IMR-90 (cell line): ENCODE results near the gene MTMR3. TPM values are rescaled to one million over a fixed set of nuclear protein-coding genes. Genes with fewer than 3 reads are reported as not detected.

Experiments
- ATAC-seq: fragments of 200-7000 bp; cut with Tn5 transposase; 2 replicates; pipeline ENCODE4 v1.9.1; 2020; ENCODE audit warnings: low read depth, mild to moderate bottlenecking, moderate library complexity
- BruUV-seq: library from RNA; stranded (reverse); fragments of 400-500 nt; replicated peaks from 2 replicates; lab custom pipeline; 2021; lab: Mats Ljungman, UMichigan
- CTCF ChIA-PET: fragments of 300-600 bp; formaldehyde crosslinking; extraction: SDS; loops from one replicate; lab custom pipeline; 2021; ENCODE audit warnings: antibody characterized with exemption; lab: Yijun Ruan, JAX
- POLR2A ChIA-PET: fragments of 300-600 bp; sonication (Branson Sonifier 250); formaldehyde crosslinking; loops from one replicate; lab custom pipeline; 2022; ENCODE audit warnings: antibody characterized with exemption; ENCODE audit not compliant: unreplicated experiment; lab: Charles Lee
- DNase-seq: peaks from one replicate; pipeline ENCODE4 v3.0.0; 2013
- H2AFZ ChIP-seq: replicated peaks from 2 replicates; pipeline ENCODE3; 2013; ENCODE audit warnings: low read length, mild to moderate bottlenecking; ENCODE audit not compliant: poor library complexity
- H2AK5ac ChIP-seq: 2 replicates; pipeline ENCODE4 v1.6.1; 2013; ENCODE audit warnings: low read depth, low read length, inconsistent platforms
- H2AK9ac ChIP-seq: replicated peaks from 2 replicates; pipeline ENCODE3; 2013; ENCODE audit warnings: mild to moderate bottlenecking, low read depth, low read length, moderate library complexity; ENCODE audit not compliant: poor library complexity
- H2BK120ac ChIP-seq: 2 replicates; pipeline ENCODE4 v1.6.1; 2013; ENCODE audit warnings: low read depth, low read length, inconsistent platforms
- H2BK15ac ChIP-seq: 3 replicates; pipeline ENCODE4 v1.6.1; 2013; ENCODE audit warnings: low read depth, low read length, inconsistent platforms
- H2BK20ac ChIP-seq: 2 replicates; pipeline ENCODE4 v1.6.1; 2013; ENCODE audit warnings: low read depth, mild to moderate bottlenecking, inconsistent platforms, low read length, moderate library complexity
- H2BK5ac ChIP-seq: 2 replicates; pipeline ENCODE4 v1.6.1; 2013; ENCODE audit warnings: mild to moderate bottlenecking, low read depth, low read length, inconsistent platforms; ENCODE audit not compliant: poor library complexity, severe bottlenecking
- H3K14ac ChIP-seq: replicated peaks from 2 replicates; pipeline ENCODE4 v1.6.1; 2013; ENCODE audit warnings: low read depth, low read length, inconsistent platforms
- H3K18ac ChIP-seq: 2 replicates; pipeline ENCODE4 v1.6.1; 2013; ENCODE audit warnings: low read depth, low read length, control low read depth
- H3K23ac ChIP-seq: 2 replicates; pipeline ENCODE4 v1.6.1; 2013; ENCODE audit warnings: low read depth, low read length, inconsistent platforms
- H3K27ac ChIP-seq: 2 replicates; pipeline ENCODE4 v1.5.1; 2013; ENCODE audit warnings: mild to moderate bottlenecking, control low read depth, low read length; ENCODE audit not compliant: insufficient read depth
- H3K27me3 ChIP-seq: 2 replicates; pipeline ENCODE4 v1.6.1; 2013; ENCODE audit warnings: low read length; ENCODE audit not compliant: control insufficient read depth, insufficient read depth
- H3K36me3 ChIP-seq: 2 replicates; pipeline ENCODE4 v1.6.1; 2013; ENCODE audit warnings: low read length, mixed read lengths; ENCODE audit not compliant: control insufficient read depth, insufficient read depth
- H3K4ac ChIP-seq: 2 replicates; pipeline ENCODE4 v1.6.1; 2013; ENCODE audit warnings: low read depth, low read length, inconsistent platforms
- H3K4me1 ChIP-seq: 2 replicates; pipeline ENCODE4 v1.6.1; 2013; ENCODE audit warnings: low read length, mixed read lengths; ENCODE audit not compliant: control insufficient read depth, insufficient read depth
- H3K4me2 ChIP-seq: 2 replicates; pipeline ENCODE4 v1.6.1; 2013; ENCODE audit warnings: low read depth, mild to moderate bottlenecking, control low read depth, low read length, moderate library complexity
- H3K4me3 ChIP-seq: 2 replicates; pipeline ENCODE4 v1.5.1; 2013; ENCODE audit warnings: low read depth, mild to moderate bottlenecking, control low read depth, low read length, moderate library complexity; ENCODE audit not compliant: insufficient read depth
- H3K56ac ChIP-seq: 2 replicates; pipeline ENCODE4 v1.6.1; 2013; ENCODE audit warnings: low read length, inconsistent platforms; ENCODE audit not compliant: insufficient read depth; ENCODE audit errors: extremely low read depth
- H3K79me1 ChIP-seq, 2 experiments: 2 replicates each; pipeline ENCODE4 v1.6.1; 2013; ENCODE audit warnings: low read length in 2 of 2, inconsistent platforms in 1 of 2, low read depth in 1 of 2
- H3K9ac ChIP-seq: 2 replicates; pipeline ENCODE4 v1.6.1; 2013; ENCODE audit warnings: low read depth, low read length, control low read depth
- H3K9me1 ChIP-seq: 2 replicates; pipeline ENCODE4 v1.6.1; 2013; ENCODE audit warnings: low read length, inconsistent platforms; ENCODE audit not compliant: insufficient read depth
- H3K9me3 ChIP-seq: 2 replicates; pipeline ENCODE4 v1.6.1; 2013; ENCODE audit warnings: low read length; ENCODE audit not compliant: control insufficient read depth, insufficient read depth
- H4K20me1 ChIP-seq: 2 replicates; pipeline ENCODE4 v1.6.1; 2013; ENCODE audit warnings: low read length, inconsistent platforms; ENCODE audit not compliant: insufficient read depth
- H4K5ac ChIP-seq: 2 replicates; pipeline ENCODE4 v1.6.1; 2013; ENCODE audit warnings: mild to moderate bottlenecking, low read depth, low read length, control low read depth
- H4K8ac ChIP-seq, 2 experiments: 2 replicates each; pipeline ENCODE4 v1.6.1; 2013; ENCODE audit warnings: low read depth in 2 of 2, low read length in 2 of 2, control low read depth in 1 of 2, inconsistent platforms in 1 of 2
- H4K91ac ChIP-seq: 2 replicates; pipeline ENCODE4 v1.6.1; 2013; ENCODE audit warnings: low read depth, low read length, inconsistent platforms; ENCODE audit not compliant: insufficient read depth
- BHLHE40 ChIP-seq: fragments of 150-350 bp; IDR thresholded peaks from 2 replicates; pipeline ENCODE4 v1.6.1; 2016; ENCODE audit warnings: mild to moderate bottlenecking, low read depth, low read length
- MXI1 ChIP-seq: IDR thresholded peaks from 2 replicates; pipeline ENCODE4 v1.6.1; 2012; ENCODE audit warnings: low read depth, mild to moderate bottlenecking, low read length, moderate library complexity, borderline replicate concordance
- WGBS, 2 experiments: methylation state at CpG; one replicate each; pipeline versions ENCODE4 v1.1.5 to v1.1.7; 2013; ENCODE audit warnings: missing lambda C conversion rate in 2 of 2; ENCODE audit not compliant: insufficient read length in 1 of 2; ENCODE audit errors: extremely low coverage in 2 of 2; 5-methylcytosine and 5-hydroxymethylcytosine counted together
- dilution Hi-C: fragments of 300-500 bp; cut with HindIII; formaldehyde crosslinking; loops from one replicate; pipeline ENCODE4 v1.14.3; 2018; ENCODE audit warnings: low sequenced_read_pairs; ENCODE audit not compliant: unreplicated experiment
- in situ Hi-C: fragments of 300-500 bp; cut with MboI; formaldehyde crosslinking; loops from 3 replicates; pipeline ENCODE4 v1.14.3; 2019; ENCODE audit warnings: low sequenced_read_pairs, inconsistent platforms, mixed read lengths
- intact Hi-C: fragments of 100-400 bp; cut with micrococcal nuclease; formaldehyde crosslinking; loops from 2 replicates; pipeline ENCODE4 v1.10.0; 2022
- polyA plus RNA-seq, 3 experiments: library from polyadenylated mRNA; depleted of rRNA; stranded (reverse); fragments of >200 nt; gene quantifications; 2 replicates each; pipeline ENCODE4 v1.2.3, GENCODE V29; 2012; ENCODE audit warnings: low replicate concordance in 1 of 3
- total RNA-seq: library from RNA; depleted of rRNA; stranded (reverse); fragments of >200 nt; gene quantifications from 2 replicates; pipeline ENCODE4 v1.2.3, GENCODE V29; 2012

The MTMR3 gene
- total and polyA plus RNA-seq, 2 of the 4 experiments (the other 2 are of a cell fraction), result 21.3 to 29.4 TPM

DNA sequence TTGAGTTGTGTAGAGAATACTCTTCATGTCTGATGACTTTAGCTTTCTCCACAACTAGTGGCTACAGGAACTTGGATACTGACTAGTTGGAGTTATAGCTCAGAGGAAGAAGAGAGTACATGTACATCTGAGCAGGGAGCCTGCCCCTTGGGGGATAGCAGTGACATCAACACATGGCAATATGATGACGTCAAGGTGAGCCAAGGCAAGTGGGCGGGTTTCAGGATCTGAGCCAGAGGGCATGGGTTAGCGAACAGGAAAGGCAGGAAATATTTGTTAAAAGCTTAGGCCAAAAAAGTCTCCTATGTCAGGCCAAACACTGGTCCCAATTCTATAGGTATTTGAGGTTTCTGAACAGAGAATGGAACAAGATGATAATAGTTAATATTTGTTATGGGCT is 155.2 kb downstream of the MTMR3 start:
- in situ Hi-C loops, result no loop called here
- Histone ChIP-seq H3K14ac (0 out of 2 replicates have a peak overlapping the region, but pooled peaks have one; percentile 34), H3K56ac (no peak overlapping the region), H2BK5ac (no peak overlapping the region), H2BK120ac (no peak overlapping the region), H2BK20ac (no peak overlapping the region), H3K4me2 (no peak overlapping the region), H3K79me1 (no peaks in the 10 kb centered on the region), H4K5ac (no peak overlapping the region), H3K27ac (no peak overlapping the region), H2BK15ac (no peak overlapping the region), H3K27me3 (no peaks in the 10 kb centered on the region), H3K9ac (no peak overlapping the region), H3K23ac (no peak overlapping the region), H3K4ac (no peak overlapping the region), H4K8ac (no peak overlapping the region), H3K36me3 (no peaks in the 10 kb centered on the region), H2AK9ac (no peak overlapping the region), H3K4me3 (no peak overlapping the region), H4K91ac (no peak overlapping the region), H2AK5ac (no peak overlapping the region), H3K4me1 (peaks cover 5% of the 10 kb centered on the region), H4K20me1 (no peaks in the 10 kb centered on the region), H2AFZ (no peak overlapping the region), H3K9me3 (no peaks in the 10 kb centered on the region), H3K9me1 (peaks cover 14% of the 10 kb centered on the region), H3K18ac (no peak overlapping the region)
- ATAC-seq (peak; percentile 12; the same call in 1 of the 2 replicates), DNase-seq (peak; percentile 71)
- intact Hi-C loops, result no loop called here
- no TSS peak for BruUV-seq
- dilution Hi-C loops, result loop anchor here (25.0 kb wide), 1 partner anchor 351 kb away; no protein-coding TSS in a partner anchor
- ChIA-PET CTCF (no interaction called here), POLR2A (no interaction called here)
- WGBS, 2 experiments, result 81% methylated on average over 2 of the region's 3 CpGs; no CpG with 5 or more reads in 1 of the 2 experiments
- TF ChIP-seq BHLHE40, result no peak
- TF ChIP-seq MXI1, result no peak
